Stimulated activated CD8-positive, alpha-beta memory T cell treated with anti-CD3 and anti-CD28 coated beads, Interleukin-12 subunit alpha, Interleukin-12 subunit beta, amount 100 ng/mL, for 4 hours (primary cell): ENCODE data around the gene TAS2R31.

Experiments
- DNase-seq: peaks from one replicate; pipeline ENCODE4 v3.0.0-alpha.2; 2020; ENCODE audit warnings: low read depth

TAS2R31 gene

GRCh38 chr12:10998204-10998603 lies 33.0 kb downstream of the TAS2R31 start, which contains the start of gene TAS2R20:
TSS of gene TAS2R20 (minus strand) at chr12:10998304. CDS start at chr12:10997875, 429 bp downstream.
- no peak for DNase-seq

GRCh38 chr12:10994307-10994706 lies 36.9 kb downstream of the TAS2R31 start:
- no peak for DNase-seq

GRCh38 chr12:10989107-10989506 lies 42.1 kb downstream of the TAS2R31 start:
- no peak for DNase-seq

DNA sequence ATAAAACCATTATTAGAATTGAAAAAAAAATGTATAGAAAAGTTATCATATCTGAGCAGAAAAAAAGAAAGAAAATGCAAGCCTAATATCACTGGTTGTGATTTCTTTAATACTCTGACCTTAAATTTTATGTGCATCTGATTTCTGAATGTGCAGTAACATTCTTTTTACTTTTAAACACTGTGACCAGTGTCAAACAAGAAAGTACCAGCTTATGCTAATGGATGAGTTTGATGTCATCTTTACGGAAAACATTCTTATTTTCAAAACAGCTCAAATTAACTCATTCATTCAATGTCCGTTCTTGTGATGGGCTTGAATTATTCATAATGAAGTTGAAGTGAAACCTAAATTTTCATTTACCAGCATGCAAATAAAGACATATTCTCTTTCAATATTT lies 44.4 kb downstream of the TAS2R31 start, which contains the start of gene TAS2R50:
Gene TAS2R50 (minus strand): TSS at position 101 of the 400 bp plus-strand sequence. CDS start 52 bp downstream, at position 49.
- no peak for DNase-seq

DNA sequence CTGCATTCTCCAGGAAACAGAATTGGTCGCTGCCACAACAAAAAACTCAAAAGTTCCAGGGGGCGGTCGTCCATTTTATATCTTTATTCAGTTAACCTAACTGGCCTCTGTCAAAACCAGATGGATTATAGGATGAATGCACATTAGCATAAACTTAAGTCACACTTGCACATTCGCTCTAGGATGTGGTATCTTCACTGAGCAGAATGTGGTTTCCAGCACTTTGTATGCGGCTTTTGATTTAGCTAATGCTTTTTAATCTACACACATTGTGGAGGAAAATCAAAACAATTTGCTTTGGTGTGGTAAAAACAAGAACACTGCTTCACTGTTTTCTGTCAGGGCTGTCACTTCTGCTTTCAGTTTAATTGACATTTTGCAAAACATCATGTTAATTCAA lies 49.0 kb downstream of the TAS2R31 start:
- DNase-seq, result no peak
